DOHH2 (cell line): ENCODE results near the gene ACSL5.

Source experiments
- EZH2phosphoT487 ChIP-seq: fragments of 200-600 bp; sonication (generic); IDR thresholded peaks from 2 replicates; pipeline ENCODE4 v1.6.1; 2017; ENCODE audit warnings: borderline replicate concordance, mild to moderate bottlenecking, antibody characterized with exemption, low read length, moderate library complexity, mixed read lengths
- TF ChIP-seq, protein P1 (sequence below): fragments of 200-600 bp; sonication (generic); IDR thresholded peaks from one replicate; pipeline ENCODE4 v1.5.1; 2014; ENCODE audit warnings: antibody characterized with exemption, mild to moderate bottlenecking, low read depth, low read length; ENCODE audit not compliant: poor library complexity, severe bottlenecking

DNA sequence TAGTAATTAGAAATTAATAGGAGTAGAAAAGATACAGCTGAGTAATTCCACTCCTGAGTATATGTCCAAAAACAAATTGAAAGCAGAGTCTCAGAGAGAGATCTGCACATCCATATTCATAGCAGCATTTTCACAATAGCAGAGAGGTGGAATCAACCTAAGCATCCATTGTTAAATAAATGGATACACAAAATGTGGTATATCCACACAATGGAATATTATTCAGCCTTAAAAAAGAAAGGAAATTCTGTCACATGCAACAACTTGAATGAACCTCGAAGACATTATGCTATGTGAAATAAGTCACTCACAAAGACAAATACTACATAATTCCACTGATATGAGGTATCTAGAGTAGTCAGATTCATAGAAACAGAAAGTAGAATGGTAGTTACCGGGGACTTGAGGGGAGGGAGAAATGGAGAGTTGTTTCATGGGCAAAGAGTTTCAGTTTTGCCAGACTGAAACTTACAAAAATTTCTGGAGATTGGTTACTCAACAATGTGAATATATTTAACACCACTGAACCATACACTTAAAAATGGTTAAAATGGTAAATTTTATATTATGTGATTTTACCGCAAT is 91.5 kb downstream of the ACSL5 start:
- TF ChIP-seq, protein P1, sequence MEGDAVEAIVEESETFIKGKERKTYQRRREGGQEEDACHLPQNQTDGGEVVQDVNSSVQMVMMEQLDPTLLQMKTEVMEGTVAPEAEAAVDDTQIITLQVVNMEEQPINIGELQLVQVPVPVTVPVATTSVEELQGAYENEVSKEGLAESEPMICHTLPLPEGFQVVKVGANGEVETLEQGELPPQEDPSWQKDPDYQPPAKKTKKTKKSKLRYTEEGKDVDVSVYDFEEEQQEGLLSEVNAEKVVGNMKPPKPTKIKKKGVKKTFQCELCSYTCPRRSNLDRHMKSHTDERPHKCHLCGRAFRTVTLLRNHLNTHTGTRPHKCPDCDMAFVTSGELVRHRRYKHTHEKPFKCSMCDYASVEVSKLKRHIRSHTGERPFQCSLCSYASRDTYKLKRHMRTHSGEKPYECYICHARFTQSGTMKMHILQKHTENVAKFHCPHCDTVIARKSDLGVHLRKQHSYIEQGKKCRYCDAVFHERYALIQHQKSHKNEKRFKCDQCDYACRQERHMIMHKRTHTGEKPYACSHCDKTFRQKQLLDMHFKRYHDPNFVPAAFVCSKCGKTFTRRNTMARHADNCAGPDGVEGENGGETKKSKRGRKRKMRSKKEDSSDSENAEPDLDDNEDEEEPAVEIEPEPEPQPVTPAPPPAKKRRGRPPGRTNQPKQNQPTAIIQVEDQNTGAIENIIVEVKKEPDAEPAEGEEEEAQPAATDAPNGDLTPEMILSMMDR: no peak
- no peak for TF ChIP-seq EZH2phosphoT487
